GM19455 (cell line): ENCODE measurements around the gene CERK.
"Not testable (repeated sequence)": the region's sequence is repeated elsewhere in the genome, so short reads cannot be mapped to it uniquely, and the experiment has no call there.

Experiments used
- ATAC-seq: cut with Tn5 transposase; IDR thresholded peaks from one replicate; pipeline ENCODE4 v1.9.1; 2021; ENCODE audit not compliant: unreplicated experiment

The CERK gene

DNA sequence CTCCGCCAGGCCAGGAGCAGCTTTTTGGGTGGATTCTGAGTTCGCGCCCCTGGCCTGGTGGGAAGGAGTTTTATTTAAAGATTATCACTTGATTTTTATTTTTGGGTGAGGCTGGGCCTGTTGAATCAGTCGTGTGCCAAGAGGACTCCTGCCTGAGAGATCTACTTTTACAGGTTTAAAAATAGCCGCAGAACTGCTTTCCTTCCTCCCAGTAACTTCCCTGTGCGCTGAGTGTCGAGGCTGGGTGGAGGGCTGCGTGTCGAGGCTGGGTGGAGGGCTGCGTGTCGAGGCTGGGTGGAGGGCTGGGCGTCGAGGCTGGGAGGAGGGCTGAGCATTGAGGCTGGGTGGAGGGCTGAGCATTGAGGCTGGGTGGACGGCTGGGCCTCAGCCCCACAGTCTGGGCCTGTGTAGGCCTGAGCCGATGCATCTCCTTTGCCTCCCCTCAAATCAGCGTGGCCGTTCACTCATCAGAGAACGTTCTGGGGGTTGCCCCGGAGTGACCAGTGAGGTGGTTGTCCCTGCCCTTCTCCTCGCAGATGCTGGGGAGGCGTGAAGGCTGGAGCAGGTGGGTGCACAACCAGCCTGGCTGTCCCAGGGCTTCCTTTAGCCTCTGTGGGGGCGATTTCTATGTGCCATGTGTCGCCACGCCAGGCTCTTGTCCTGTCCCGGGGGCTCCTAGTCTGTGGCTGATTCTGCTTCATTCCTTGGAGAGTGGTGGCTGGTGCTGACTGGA is 87.8 kb downstream of the CERK start:
- no peak for ATAC-seq

DNA sequence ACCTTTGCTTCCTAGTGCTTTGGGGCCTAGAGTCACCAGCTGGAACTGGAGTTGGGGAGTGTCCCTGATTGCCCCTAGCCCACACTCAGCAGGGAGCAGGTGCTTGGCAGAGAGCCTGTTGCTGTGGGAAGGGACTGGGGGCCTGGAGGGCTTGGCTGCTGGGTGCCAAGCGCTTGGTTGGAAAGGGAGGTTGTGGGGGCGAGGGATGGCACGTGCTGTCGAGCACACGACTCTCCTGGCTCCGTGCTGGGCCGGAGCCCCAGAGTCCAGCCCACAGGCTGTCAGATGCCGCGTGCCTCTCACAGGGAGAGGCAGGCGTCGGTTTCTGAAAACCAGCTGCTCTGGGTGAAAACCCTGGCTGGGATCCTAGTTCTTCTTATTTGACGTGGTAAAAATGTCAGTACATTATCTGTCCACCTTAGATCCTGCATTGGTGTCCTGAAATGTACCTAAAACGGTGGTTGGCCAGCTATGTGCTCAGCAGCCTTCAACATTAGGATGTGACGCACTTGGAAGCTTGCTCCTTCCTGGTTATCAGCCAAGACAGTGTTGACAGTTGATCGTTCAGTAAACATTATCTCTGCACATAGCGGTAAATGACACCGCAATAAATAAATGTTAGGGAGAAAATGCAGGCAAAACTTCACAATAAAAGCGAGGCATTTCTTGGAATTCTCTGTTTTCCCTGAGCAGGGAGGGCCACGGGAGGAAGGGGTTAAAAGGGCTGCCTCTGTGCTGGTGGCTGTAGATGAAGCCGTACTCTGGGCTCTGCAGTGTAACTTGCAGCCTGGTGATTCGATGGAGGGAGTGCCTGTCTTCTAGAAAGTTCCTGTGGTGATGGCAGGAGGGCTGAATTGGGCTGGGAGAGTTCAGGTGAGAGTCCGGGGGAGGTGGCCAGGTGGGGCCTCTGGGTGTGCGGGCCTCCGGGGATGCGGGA is 88.6 kb downstream of the CERK start:
- no peak for ATAC-seq

DNA sequence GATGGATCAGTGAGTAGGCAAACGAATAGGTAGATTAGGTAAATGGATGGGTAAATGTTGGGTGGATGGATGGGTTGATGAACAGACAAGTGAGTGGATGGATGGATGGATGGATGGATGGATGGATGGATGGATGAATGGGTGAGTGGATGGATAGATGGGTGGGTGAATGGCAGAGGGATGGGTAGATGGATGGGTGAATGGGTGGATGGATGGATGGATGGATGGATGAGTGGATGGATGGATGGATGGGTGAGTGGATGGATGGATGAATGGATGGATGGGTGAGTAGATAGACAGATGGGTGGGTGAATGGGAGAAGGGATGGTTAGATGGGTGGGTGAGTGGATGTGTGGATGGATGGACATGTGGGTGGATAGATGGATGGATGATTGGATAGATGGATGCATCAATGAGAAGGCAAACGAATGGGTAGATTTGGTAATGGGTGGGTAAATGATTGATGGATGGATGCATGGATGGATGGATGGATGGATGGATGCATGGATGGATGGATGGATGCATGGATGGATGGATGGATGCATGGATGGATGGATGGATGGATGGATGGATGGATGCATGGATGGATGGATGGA is 89.7 kb downstream of the CERK start:
- ATAC-seq = not testable (repeated sequence)

DNA sequence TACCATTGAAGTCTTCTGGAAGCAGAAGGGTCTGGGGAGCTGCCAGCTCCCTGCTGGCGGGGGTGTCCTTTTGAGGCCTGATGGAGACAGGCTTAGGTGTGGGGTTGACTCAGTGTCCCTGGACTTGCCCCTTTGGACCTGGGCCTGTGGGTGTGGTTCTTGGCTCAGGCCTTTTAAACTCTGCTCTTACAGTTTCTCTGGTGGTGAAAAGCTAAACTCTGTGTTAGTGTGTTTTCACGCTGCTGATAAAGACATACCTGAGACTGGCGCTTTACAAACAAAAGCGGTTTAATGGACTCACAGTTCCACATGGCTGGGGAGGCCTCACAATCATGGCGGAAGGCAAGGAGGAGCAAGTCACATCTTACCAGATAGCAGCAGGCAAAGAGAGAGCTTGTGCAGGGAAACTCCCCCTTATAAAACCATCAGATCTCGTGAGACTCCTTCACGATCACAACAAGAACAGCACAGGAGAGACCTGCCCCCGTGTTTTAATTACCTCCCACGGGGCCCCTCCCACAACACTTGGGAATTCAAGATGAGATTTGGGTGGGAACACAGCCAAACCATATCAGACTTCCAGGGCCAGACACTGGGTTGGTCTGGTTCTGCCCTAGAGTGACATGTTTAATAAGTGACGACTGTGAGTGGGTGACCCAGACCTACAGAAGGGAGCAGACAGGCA is 91.4 kb downstream of the CERK start:
- no peak for ATAC-seq

DNA sequence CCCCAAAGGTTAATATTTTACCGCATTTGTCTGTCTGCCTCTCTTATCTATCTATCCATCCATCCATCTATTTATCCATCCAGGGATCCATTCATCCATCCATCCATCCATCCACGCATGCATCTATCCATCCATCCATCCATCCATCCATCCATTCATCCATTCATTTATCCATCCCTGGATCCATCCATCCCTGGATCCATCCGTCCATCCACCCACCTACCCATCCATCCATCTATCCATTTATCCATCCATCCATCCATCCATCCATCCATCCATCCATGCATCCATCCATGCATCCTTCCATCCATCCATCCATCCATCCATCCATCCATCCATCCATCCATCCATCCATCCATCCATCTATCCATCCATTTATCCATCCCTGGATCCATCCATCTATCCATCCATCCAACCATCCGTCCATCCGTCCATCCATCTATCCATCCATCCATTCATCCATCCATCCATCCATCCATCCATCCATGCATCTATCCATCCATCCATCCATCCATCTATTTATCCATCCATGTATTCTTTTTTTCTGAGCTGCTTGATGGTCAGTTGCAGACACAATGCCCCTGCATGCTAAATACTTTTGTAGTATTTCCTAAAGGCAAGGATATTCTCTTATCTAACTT is 95.1 kb downstream of the CERK start:
- ATAC-seq = not testable (repeated sequence)

DNA sequence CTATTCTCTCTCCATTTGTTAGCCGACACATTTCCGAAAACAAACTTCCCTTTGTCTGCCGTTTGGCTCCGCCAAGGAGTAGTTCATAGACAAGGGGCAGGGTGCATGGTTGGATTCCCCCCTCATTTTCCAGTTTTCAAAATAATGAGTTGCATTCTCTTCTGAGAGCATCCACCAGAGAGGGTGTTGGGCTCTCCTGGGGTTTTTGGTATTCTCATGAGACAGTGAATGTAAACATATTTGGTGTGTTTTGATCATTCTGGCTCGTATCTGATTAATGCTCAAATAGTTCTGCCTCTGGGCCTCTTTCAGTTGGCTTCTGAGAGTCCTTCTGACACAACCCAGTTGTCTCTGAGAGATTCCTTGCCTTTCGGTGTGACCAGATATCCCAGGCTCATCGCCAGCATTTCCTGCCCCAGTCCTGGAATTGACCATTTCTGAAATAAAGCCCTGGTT is 96.2 kb downstream of the CERK start:
- ATAC-seq = no peak

DNA sequence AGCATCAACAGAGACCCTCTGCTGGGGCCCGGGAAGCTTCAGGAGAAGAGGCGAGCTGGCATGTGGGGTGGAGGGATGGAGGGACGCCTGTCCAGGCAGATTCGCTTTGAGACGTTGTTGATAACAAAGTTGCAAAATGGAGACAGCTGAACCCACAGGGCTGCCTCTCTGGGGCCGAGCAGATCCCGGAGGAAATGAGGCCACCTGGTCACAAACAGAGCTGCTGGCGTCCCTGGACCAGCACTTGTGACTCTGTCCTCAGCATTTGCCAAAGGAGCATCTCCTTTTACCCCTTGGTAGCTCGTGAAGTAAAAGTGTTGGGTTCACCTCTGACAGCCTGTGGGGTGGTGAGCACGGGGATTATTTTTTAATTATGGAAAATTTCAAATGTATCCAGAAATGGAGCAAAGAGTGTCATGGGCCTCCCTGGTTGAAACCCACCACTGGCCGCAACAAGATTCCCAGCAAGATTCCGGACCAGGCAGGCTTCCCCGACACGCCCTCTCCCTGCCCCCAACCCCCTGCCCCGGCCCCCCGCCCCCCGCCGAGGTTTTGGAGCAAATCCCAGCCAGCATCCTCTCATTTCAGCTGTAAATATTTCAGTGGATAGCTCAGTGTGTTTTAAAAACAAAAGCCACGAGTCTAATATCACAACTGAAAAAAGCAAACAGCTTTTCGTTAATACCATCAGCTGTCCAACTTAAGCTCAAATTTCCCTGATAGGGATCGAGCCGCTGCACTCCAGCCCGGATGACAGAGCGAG is 97.6 kb downstream of the CERK start:
- no peak for ATAC-seq

DNA sequence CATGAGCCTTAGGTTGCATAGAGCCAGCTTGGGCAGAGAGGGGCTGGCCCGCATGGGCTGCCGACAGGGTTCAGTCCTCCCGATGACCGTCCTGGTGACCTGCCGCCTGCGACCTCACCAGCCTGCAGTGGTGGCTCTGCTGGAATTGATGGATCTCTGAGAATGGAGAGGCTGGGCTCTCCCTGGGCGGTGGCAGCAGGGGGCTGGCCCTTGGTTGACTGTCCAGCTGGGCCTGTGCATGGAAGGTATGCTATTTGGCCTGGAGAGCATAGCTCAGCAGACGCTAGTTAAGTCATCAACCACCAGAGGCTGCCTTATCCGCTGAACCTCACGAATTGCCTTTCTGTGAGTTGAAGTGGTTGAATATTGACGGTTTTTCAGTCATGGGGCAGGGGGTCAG is 98.2 kb downstream of the CERK start:
- no peak for ATAC-seq

DNA sequence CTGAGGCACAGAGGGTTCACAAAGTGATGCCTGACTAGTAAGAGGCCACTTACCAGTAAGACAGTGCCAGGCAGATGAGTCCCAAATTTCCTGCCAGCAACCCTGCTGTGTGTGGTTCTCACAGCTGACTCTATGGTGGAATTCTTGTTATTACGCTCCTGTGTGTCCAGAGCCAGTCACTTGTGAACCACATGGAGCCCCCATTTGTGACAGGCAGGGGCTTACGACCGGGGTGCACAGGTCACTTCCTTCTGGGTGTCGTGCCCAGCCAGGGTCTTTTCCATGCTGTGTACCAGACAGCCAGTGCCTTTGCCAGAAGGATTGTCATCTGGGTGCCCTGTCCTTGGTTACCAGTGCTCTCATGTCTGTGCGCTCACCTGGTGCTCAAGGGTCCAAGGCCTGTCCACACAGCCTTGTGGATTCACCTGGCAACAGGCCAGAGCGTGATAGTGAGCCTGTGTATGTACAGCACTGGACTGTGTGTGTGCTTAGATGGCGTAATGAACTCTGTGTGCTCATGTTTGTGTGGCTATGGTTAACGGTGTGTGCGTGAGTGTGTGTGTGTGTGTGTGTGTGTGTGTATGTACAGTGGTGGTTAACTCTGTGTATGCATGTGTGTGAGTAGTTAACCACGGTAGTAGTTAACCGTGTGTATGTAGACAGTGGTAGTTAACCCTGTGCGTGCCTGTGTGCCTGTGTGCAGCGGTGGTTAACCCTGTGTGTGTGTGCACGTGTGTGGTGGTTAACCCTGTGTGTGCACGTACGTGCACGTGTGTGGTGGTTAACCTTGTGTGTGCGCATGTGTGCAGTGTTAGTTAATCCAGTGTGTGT is 99.2 kb downstream of the CERK start:
- ATAC-seq = no peak

DNA sequence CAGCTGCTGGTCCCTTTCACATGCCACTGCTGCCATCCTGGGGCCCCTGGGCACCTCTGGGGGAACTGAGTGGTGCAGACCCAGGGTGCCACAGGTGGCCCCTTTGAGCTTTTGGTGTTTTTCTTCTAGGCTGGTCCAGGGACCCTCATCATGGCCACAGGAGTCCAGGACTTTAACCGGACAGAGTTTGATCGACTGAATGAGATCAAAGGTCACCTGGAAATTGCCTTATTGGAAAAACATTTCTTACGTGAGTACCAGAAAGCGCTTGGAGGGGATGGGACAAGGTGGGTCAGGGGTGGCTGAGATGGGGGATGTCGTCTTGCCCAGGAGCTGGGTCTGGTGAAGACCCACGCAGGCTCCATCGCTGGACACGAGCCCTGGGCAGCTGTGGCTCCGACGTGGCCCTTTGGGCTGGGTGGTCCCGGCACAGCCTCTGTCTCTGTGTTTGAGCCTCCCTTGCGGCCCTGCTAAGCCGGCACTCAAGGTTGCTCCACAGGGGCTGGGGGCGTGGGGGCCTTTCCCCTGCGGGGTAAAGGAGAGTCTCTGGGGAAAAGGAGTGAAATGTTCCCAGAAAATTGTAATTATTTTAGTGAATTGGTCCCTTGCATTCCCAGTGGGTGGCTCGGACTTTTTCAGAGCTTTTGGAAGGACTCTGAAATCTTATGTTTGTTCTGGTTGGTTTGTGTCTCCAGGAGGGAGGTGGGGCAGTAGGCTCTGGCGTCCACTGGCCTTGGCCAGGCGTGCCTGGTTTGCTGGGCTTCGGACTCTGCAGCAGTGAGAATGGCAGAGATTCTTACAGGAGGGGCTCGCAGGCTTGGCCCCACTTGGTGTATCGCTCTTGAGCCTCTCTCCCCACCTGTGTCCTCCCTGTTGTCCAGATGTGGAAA is 100.1 kb downstream of the CERK start:
- ATAC-seq = no peak

DNA sequence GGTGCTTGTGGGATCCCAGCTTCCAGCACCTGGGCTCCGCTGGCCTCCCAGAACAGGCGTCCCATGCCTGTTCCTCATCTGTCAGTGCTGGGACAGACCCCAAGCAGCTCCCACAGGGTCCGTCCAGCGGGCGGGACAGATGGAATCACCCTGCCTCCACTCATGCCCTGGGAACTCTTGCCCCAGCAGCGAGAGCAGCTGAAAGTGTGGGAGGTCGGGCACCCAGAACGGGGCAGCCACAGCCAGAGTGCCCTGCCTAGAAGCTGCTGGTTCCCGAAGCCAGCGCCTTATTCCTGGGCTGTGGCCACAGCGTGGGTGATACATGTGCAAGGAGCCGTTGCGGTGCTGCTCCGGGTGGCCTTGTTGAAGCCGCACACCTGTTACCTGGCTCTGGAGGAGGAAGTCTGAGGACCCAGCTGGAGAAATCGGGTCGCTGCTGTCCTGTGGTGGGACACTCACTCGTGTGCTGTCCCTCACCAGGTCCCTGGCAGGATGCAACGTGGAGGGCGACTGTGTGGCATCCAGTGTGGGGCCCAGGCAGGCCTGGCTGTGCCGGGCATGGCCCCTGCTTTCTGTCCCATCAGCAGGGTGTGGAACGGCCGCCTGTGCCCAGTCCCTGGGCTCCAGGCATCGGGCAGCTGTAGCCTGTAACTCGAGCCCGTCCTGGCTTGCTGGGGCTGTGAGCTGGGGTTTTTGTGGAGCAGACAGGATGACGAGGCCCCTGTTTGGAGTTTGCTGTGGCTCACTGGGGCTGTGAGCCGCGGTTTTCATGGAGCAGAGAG is 101.6 kb downstream of the CERK start:
- no peak for ATAC-seq

DNA sequence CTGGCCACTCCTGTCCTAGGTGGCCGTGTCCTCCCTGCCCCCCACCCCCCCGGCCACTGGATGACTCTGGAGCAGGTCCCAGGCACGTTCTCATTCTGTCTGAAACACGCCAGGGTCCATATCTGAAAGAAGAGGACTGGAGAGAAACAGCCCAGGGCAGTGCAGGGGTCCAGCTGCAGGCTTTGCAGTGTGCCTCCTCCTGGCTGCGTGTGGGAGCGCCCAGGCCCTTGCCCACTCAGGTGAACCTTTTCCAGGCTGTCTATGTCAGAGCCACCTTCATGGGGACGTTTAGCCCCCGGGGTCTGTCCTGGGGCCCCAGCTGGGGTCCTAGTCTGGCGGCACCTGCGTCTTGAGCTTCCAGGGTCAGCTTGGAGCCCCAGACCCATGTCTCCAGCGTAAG is 102.3 kb downstream of the CERK start:
- no peak for ATAC-seq

DNA sequence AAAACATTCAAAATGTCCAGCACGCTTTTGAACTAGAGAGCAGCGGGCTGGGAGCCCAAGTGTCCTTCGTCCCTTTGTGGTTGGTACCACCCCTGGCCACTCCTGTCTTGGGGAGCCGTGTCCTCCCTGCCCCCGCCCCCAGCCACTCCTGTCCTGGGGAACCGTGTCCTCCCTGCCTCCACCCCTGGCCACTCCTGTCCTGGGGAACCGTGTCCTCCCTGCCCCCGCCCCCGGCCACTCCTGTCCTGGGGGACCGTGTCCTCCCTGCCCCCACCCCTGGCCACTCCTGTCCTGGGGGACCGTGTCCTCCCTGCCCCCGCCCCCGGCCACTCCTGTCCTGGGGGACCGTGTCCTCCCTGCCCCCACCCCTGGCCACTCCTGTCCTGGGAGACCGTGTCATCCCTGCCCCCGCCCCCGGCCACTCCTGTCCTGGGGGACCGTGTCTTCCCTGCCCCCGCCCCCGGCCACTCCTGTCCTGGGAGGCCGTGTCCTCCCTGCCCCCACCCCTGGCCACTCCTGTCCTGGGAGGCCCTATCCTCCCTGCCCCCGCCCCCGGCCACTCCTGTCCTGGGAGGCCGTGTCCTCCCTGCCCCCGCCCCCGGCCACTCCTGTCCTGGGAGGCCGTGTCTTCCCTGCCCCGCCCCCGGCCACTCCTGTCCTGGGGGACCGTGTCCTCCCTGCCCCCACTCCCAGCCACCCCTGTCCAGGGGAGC is 102.9 kb downstream of the CERK start:
- not testable (repeated sequence) for ATAC-seq
